Measurements from ENCODE around the gene C19orf44.

DNA sequence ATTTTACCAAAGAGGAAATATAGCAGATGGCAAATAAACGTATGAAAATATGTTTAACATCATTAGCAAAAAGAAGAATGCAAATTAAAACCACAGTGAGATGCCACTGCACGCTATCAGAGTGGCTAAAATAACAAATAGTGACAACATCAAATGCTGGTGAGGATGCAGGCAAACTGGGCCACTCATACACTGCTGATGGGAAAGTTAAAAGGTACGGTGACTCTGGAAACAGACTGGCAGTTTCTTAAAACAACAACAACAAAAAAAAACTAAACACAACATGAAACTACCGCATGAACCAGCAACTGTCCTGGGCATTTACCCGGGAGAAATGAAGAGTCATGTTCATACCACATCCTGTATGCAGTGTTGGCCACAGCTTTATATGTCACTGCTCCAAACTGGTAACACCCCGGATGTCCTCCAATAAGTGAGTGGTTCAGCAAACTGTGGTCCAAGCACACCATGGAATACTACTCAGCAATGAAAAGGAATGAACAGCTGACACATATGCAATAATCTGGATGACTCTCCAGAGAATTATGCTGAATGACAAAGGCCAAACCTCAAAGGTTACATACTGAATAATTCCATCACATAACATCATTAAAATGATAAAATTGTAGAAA is 46.7 kb upstream of the C19orf44 start:
- TF ChIP-seq, protein P1, sequence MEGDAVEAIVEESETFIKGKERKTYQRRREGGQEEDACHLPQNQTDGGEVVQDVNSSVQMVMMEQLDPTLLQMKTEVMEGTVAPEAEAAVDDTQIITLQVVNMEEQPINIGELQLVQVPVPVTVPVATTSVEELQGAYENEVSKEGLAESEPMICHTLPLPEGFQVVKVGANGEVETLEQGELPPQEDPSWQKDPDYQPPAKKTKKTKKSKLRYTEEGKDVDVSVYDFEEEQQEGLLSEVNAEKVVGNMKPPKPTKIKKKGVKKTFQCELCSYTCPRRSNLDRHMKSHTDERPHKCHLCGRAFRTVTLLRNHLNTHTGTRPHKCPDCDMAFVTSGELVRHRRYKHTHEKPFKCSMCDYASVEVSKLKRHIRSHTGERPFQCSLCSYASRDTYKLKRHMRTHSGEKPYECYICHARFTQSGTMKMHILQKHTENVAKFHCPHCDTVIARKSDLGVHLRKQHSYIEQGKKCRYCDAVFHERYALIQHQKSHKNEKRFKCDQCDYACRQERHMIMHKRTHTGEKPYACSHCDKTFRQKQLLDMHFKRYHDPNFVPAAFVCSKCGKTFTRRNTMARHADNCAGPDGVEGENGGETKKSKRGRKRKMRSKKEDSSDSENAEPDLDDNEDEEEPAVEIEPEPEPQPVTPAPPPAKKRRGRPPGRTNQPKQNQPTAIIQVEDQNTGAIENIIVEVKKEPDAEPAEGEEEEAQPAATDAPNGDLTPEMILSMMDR (IDR thresholded peaks at IDR 0.05) = no peak
- TF ChIP-seq EP300 (IDR thresholded peaks at IDR 0.05) (no peak), POLR2A (IDR thresholded peaks at IDR 0.05) (no peak)

Measured in suprapubic skin (tissue), 3 donors.